Endothelial cell of umbilical vein (primary cell): ENCODE measurements around the gene TMEM181. TPM values are rescaled to one million over a fixed set of nuclear protein-coding genes. Genes with fewer than 3 reads are reported as not detected.
A peak's percentile ranks its signal among the peaks of the same experiment; 100 is the strongest.
"Not testable (repeated sequence)": the region's sequence is repeated elsewhere in the genome, so short reads cannot be mapped to it uniquely, and the experiment has no call there.

ENCODE experiments used
- BruUV-seq: library from RNA; stranded (reverse); fragments of 400-500 nt; replicated peaks from 2 replicates; lab custom pipeline; 2021; lab: Mats Ljungman, UMichigan
- CTCF ChIA-PET: fragments of 300-600, 350-600 bp; sonication (Branson Sonifier 250); formaldehyde crosslinking; loops from one replicate; lab custom pipeline; 2021; ENCODE audit warnings: antibody characterized with exemption, inconsistent platforms; lab: Charles Lee
- POLR2A ChIA-PET: fragments of 300-600, 350-600 bp; sonication (Branson Sonifier 250); formaldehyde crosslinking; loops from one replicate; lab custom pipeline; 2021; ENCODE audit warnings: antibody characterized with exemption, inconsistent platforms; lab: Charles Lee
- DNase-seq: peaks from one replicate; pipeline ENCODE4 v3.0.0-alpha.2; 2011; ENCODE audit warnings: low read depth, low spot score
- FAIRE-seq: peaks from 2 replicates; lab custom pipeline; 2011; peaks lifted over from hg19 to GRCh38; lab: Jason Lieb, UNC
- H2AFZ ChIP-seq: 2 replicates; pipeline ENCODE4 v1.6.0; 2012; ENCODE audit warnings: low read depth, low read length, control low read depth, inconsistent platforms
- H3K27ac ChIP-seq: 2 replicates; pipeline ENCODE4 v1.5.1; 2011; ENCODE audit warnings: low read depth, mild to moderate bottlenecking, control low read depth, low read length, moderate library complexity; ENCODE audit not compliant: insufficient read depth
- H3K27me3 ChIP-seq, 2 experiments: 2 replicates each; pipeline versions ENCODE4 v1.6.0 to v1.6.1; 2011; ENCODE audit warnings: low read length in 2 of 2, mixed read lengths in 1 of 2; ENCODE audit not compliant: control insufficient read depth in 2 of 2, insufficient read depth in 2 of 2
- H3K36me3 ChIP-seq, 2 experiments: 2 replicates in 1 of 2; 3 replicates in 1 of 2; pipeline ENCODE4 v1.5.1; 2011; ENCODE audit warnings: low read length in 2 of 2, mild to moderate bottlenecking in 1 of 2, moderate library complexity in 1 of 2; ENCODE audit not compliant: control insufficient read depth in 2 of 2, insufficient read depth in 2 of 2; ENCODE audit errors: extremely low read depth in 1 of 2
- H3K4me1 ChIP-seq: 3 replicates; pipeline ENCODE4 v1.5.1; 2011; ENCODE audit warnings: mild to moderate bottlenecking, low read length; ENCODE audit not compliant: control insufficient read depth, insufficient read depth; ENCODE audit errors: extremely low read depth
- H3K4me2 ChIP-seq: 2 replicates; pipeline ENCODE4 v1.6.1; 2011; ENCODE audit warnings: low read length, control low read depth, mixed read lengths; ENCODE audit not compliant: insufficient read depth
- H3K4me3 ChIP-seq, 3 experiments: fragments of 200-600 bp in 1 of 3; sonication (generic), shearing (Covaris generic) in 1 of 3; replicated peaks in 1 of 3; 2 replicates each; pipeline ENCODE4 v1.5.1; 2011 to 2016; ENCODE audit warnings: control low read depth in 3 of 3, low read length in 3 of 3, mild to moderate bottlenecking in 2 of 3, inconsistent platforms in 1 of 3, low read depth in 1 of 3, moderate library complexity in 1 of 3; ENCODE audit not compliant: insufficient read depth in 1 of 3
- H3K79me2 ChIP-seq: 2 replicates; pipeline ENCODE4 v1.6.0; 2012; ENCODE audit warnings: low read length, inconsistent platforms; ENCODE audit not compliant: control insufficient read depth, insufficient read depth
- H3K9ac ChIP-seq: replicated peaks from 2 replicates; pipeline ENCODE3; 2011; ENCODE audit warnings: low read length, control low read depth; ENCODE audit not compliant: insufficient read depth; ENCODE audit errors: extremely low read depth
- H3K9me1 ChIP-seq: replicated peaks from 3 replicates; pipeline ENCODE4 v1.6.0; 2011; ENCODE audit warnings: mild to moderate bottlenecking, low read length; ENCODE audit not compliant: control insufficient read depth, insufficient read depth; ENCODE audit errors: extremely low read depth
- H3K9me3 ChIP-seq: replicated peaks from 2 replicates; pipeline ENCODE4 v1.5.1; 2012; ENCODE audit warnings: low read length, inconsistent platforms; ENCODE audit not compliant: control insufficient read depth, insufficient read depth
- H4K20me1 ChIP-seq: replicated peaks from 2 replicates; pipeline ENCODE3; 2011; ENCODE audit warnings: mild to moderate bottlenecking, low read length; ENCODE audit not compliant: control insufficient read depth, insufficient read depth; ENCODE audit errors: extremely low read depth
- FOS ChIP-seq: IDR thresholded peaks from 2 replicates; pipeline ENCODE4 v1.6.1; 2011; ENCODE audit warnings: mild to moderate bottlenecking, low read length, moderate library complexity, borderline replicate concordance; ENCODE audit not compliant: insufficient read depth
- POLR2A ChIP-seq: IDR thresholded peaks from 2 replicates; pipeline ENCODE4 v1.6.1; 2012; ENCODE audit warnings: low read depth, mild to moderate bottlenecking, control low read depth, low read length
- POLR2AphosphoS5 ChIP-seq: IDR thresholded peaks from 2 replicates; pipeline ENCODE4 v1.6.1; 2012; ENCODE audit warnings: low read depth, mild to moderate bottlenecking, control low read depth, low read length, moderate library complexity; ENCODE audit not compliant: insufficient read depth
- dilution Hi-C: fragments of 300-500 bp; cut with MboI; formaldehyde crosslinking; loops from one replicate; pipeline ENCODE4 v1.15.0; 2019; ENCODE audit warnings: low sequenced_read_pairs; ENCODE audit not compliant: extremely low pct_ligation_motif_present
- intact Hi-C: fragments of 100-400 bp; cut with micrococcal nuclease; formaldehyde crosslinking; loops from one replicate; pipeline ENCODE4 v1.10.0; 2022
- polyA plus RNA-seq, 4 experiments: library from polyadenylated mRNA; depleted of rRNA in 3 of 4; stranded (reverse) in 3 of 4; unstranded in 1 of 4; fragments of >200 nt; gene quantifications; 2 replicates each; pipeline versions ENCODE4 v1.2.1 to v1.2.3, GENCODE V29; 2011 to 2012; ENCODE audit warnings: missing spikeins in 1 of 4
- total RNA-seq: library from RNA; stranded (reverse); gene quantifications from 2 replicates; pipeline ENCODE4 v1.2.3, GENCODE V29; 2021
- TF ChIP-seq, protein P1 (sequence below), 2 donors: IDR thresholded peaks; 1 replicate in 1 of 2; 2 replicates in 1 of 2; pipeline ENCODE4 v1.5.1; 2011; ENCODE audit warnings: low read length in 2 of 2, mild to moderate bottlenecking in 2 of 2, moderate library complexity in 2 of 2, control low read depth in 1 of 2, inconsistent platforms in 1 of 2, low read depth in 1 of 2; ENCODE audit not compliant: insufficient read depth in 1 of 2; ENCODE audit errors: extremely low read depth in 1 of 2

The TMEM181 gene
- total and polyA plus RNA-seq, 2 donors (not counting 3 experiments of a cell fraction or from before 2014, with no cell fraction given) = 21.7 to 33.5 TPM

DNA sequence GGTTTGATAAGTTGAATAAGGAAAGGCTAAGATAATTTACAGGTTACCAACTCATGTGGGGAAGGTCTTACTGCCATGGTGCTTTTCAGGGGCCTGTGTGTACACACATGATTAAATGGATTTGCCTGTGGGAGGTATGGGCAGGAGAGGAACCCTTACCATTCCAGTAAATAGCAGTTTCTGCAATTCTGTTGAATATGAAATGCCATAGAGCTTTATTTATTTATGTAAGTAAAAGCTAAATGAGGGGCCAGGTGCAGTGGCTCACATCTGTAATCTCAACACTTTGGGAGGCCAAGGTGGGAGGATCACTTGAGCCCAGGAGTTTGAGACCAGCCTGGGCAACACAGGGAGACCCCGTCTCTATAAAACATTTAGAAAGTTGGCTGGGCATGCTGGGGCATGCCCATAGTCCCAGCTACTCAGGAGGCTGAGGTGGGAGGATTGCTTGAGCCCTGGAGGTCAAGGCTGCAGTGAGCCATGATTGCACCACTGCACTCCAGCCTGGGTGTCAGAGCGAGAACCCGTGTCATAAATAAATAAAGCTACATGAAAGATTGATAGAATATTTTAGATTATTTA is 72.7 kb downstream of the TMEM181 start:
- Histone ChIP-seq H3K4me2 (peak overlapping the region; percentile 54), H3K27ac (peak overlapping the region; percentile 90), H3K36me3 (peaks cover 10 to 24% of the 10 kb centered on the region in 2 experiments), H3K4me1 (peaks cover 27% of the 10 kb centered on the region)
- POLR2A ChIA-PET, H3K4me3 ChIP-seq, H3K9me3 ChIP-seq, H2AFZ ChIP-seq, H3K27me3 ChIP-seq, H3K9me1 ChIP-seq, dilution Hi-C loops, FAIRE-seq, H3K79me2 ChIP-seq, H3K9ac ChIP-seq, H4K20me1 ChIP-seq, DNase-seq: not testable (repeated sequence)
- CTCF ChIA-PET = interaction anchor here (0.9 to 2.3 kb wide), 4 partner anchors 28 to 418 kb away, joined by 3 to 16 read pairs (median 4); no protein-coding TSS in a partner anchor
- BruUV-seq = TSS peak; percentile 35
- intact Hi-C loops = loop anchor here (1.0 to 5.0 kb wide), 2 partner anchors 12 to 225 kb away; partner anchors contain the start of gene DYNLT1

DNA sequence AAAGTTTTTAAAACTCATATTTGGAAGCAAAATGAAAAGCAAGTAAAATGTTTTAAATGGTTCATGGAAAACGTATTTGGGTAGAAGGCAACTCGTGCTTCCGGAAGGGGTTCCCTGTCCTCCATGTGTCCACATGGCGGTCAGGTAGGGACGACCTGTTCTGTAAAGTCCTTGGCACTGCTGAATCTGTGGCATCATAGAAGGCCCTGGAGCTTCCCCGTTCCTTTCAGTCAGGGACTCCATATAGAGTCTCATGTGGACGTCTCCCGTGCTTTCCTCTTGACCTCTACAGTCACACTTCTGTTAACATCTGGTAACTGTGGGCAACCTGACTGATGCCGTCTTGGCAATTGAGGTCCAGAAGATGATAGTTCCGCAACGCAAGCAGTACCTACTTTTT is 73.2 kb downstream of the TMEM181 start:
- Histone ChIP-seq H3K9me3 (no peaks in the 10 kb centered on the region), H3K4me1 (peaks cover 27% of the 10 kb centered on the region), H3K9ac (no peak overlapping the region), H3K79me2 (no peaks in the 10 kb centered on the region), H3K9me1 (no peaks in the 10 kb centered on the region), H3K27me3 (no peaks in the 10 kb centered on the region), H2AFZ (no peak overlapping the region), H3K27ac (peak overlapping the region; percentile 90), H3K4me2 (no peak overlapping the region), H3K4me3 (no peak overlapping the region), H3K36me3 (peaks cover 10 to 19% of the 10 kb centered on the region in 2 experiments), H4K20me1 (no peaks in the 10 kb centered on the region)
- dilution Hi-C loops (no loop called here), intact Hi-C loops (loop anchor here (5.0 kb wide), 1 partner anchor 226 kb away; no protein-coding TSS in a partner anchor)
- ChIA-PET POLR2A (no interaction called here), CTCF (interaction anchor here (0.9 to 2.0 kb wide), 2 partner anchors 27 to 58 kb away, joined by 3 to 6 read pairs; no protein-coding TSS in a partner anchor)
- TF ChIP-seq POLR2A (no peak), FOS (no peak), POLR2AphosphoS5 (no peak)
- TF ChIP-seq, protein P1, sequence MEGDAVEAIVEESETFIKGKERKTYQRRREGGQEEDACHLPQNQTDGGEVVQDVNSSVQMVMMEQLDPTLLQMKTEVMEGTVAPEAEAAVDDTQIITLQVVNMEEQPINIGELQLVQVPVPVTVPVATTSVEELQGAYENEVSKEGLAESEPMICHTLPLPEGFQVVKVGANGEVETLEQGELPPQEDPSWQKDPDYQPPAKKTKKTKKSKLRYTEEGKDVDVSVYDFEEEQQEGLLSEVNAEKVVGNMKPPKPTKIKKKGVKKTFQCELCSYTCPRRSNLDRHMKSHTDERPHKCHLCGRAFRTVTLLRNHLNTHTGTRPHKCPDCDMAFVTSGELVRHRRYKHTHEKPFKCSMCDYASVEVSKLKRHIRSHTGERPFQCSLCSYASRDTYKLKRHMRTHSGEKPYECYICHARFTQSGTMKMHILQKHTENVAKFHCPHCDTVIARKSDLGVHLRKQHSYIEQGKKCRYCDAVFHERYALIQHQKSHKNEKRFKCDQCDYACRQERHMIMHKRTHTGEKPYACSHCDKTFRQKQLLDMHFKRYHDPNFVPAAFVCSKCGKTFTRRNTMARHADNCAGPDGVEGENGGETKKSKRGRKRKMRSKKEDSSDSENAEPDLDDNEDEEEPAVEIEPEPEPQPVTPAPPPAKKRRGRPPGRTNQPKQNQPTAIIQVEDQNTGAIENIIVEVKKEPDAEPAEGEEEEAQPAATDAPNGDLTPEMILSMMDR (IDR thresholded peaks at IDR 0.05; ENCODE audit: extremely low read depth in 1 of 2, insufficient read depth in 1 of 2, low read depth in 1 of 2, low read length in 2 of 2) = no peak
- no peak for FAIRE-seq
- DNase-seq = no peak
- no TSS peak for BruUV-seq
